Neural progenitor cell (in vitro differentiated cells): ENCODE results near the gene MCL1.

ENCODE experiments used
- EZH2 ChIP-seq: fragments of 200-600 bp; sonication (generic); IDR thresholded peaks from 2 replicates; pipeline ENCODE4 v1.6.1; 2017; ENCODE audit warnings: antibody characterized with exemption, mild to moderate bottlenecking, moderate library complexity
- TF ChIP-seq, protein P1 (sequence below): fragments of 200-600 bp; sonication (generic); IDR thresholded peaks from 2 replicates; pipeline ENCODE4 v1.5.1; 2017; ENCODE audit warnings: antibody characterized with exemption, mild to moderate bottlenecking

DNA sequence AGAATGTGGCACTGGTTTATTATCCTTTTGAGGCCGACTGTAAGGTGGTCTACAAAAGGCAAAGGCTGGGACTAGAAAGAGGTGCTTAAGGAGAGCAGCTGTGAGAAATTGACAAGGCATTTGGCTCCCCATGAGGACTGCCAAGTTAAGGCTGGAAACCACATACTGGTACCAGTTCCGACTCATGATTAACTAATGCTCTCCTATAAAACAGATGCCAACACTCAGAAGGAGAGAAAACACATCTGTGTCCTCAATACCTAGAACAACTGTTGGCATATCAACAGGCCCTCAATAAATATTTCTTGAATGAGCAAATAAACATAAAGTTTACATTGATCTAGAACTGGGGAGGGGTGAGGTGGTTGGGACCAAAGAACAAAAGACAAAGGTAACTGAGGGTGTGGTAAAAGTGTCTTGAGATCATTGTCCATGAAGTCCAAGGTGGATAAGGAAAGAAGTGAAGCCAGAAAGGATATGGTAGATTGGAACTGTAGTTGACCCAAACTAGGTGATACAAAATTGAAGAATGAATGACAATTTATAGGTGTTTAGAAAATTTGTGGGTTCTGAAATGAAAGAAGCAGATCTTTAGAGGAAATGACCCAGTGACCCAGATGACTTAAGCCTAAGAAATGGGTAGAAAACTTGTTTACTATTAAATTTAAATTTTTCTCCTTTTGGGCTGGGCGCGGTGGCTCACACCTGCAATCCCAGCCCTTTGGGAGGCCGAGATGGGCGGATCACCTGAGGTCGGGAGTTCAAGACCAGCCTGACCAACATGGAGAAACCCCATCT lies 16.9 kb upstream of the MCL1 start:
- TF ChIP-seq, protein P1, sequence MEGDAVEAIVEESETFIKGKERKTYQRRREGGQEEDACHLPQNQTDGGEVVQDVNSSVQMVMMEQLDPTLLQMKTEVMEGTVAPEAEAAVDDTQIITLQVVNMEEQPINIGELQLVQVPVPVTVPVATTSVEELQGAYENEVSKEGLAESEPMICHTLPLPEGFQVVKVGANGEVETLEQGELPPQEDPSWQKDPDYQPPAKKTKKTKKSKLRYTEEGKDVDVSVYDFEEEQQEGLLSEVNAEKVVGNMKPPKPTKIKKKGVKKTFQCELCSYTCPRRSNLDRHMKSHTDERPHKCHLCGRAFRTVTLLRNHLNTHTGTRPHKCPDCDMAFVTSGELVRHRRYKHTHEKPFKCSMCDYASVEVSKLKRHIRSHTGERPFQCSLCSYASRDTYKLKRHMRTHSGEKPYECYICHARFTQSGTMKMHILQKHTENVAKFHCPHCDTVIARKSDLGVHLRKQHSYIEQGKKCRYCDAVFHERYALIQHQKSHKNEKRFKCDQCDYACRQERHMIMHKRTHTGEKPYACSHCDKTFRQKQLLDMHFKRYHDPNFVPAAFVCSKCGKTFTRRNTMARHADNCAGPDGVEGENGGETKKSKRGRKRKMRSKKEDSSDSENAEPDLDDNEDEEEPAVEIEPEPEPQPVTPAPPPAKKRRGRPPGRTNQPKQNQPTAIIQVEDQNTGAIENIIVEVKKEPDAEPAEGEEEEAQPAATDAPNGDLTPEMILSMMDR: no peak
- TF ChIP-seq EZH2: no peak
